ENCODE data around the gene MMP11. TPM values are rescaled to one million over a fixed set of nuclear protein-coding genes. Genes with fewer than 3 reads are reported as not detected.

The MMP11 gene
- total and polyA plus RNA-seq, 2 experiments from 2014 or later: 5.3 to 17.4 TPM

- no peak overlapping the region for H3K4me2 ChIP-seq
- H3F3A ChIP-seq (replicated peaks; ENCODE audit: low read depth): 0 out of 2 replicates have a peak, but pooled peaks cover 9% of the 10 kb centered on the region
- Mint-ChIP-seq H3K9me3 (no peaks in the 10 kb centered on the region; the same call in 2 of the 3 replicates), H3K27me3 (ENCODE audit: insufficient read depth, low read depth, poor library complexity) (no peaks in the 10 kb centered on the region), H3K4me3 (no peak overlapping the region), H3K27ac (no peak overlapping the region), H3K36me3 (ENCODE audit: low read depth) (peaks cover 90% of the 10 kb centered on the region), H3K4me1 (no peaks in the 10 kb centered on the region)
- no peaks in the 10 kb centered on the region for H3K9me2 ChIP-seq (ENCODE audit: insufficient read depth)
- H4K20me1 ChIP-seq (replicated peaks; ENCODE audit: insufficient read depth): peaks cover 9% of the 10 kb centered on the region; the same call in 1 of the 2 replicates
- peaks cover 23% of the 10 kb centered on the region for H3K79me2 ChIP-seq (replicated peaks; ENCODE audit: insufficient read depth)
- H3K36me3 ChIP-seq (ENCODE audit: insufficient read depth): peaks cover 36% of the 10 kb centered on the region
- no peak overlapping the region for H3K27ac ChIP-seq (ENCODE audit: low read depth)
- no peak for DNase-seq (ENCODE audit: low spot score)
- H3K4me3 ChIP-seq: no peak overlapping the region
- no peaks in the 10 kb centered on the region for H3K4me1 ChIP-seq (ENCODE audit: insufficient read depth)
- no peak for ATAC-seq
- H2AFZ ChIP-seq: no peak overlapping the region
- no peaks in the 10 kb centered on the region for H3K27me3 ChIP-seq (ENCODE audit: insufficient read depth)
- TF ChIP-seq ZNF114 (CRISPR knock-in tag; IDR thresholded peaks at IDR 0.05) (no peak), NANOG (IDR thresholded peaks at IDR 0.05; ENCODE audit: borderline replicate concordance) (no peak), EZH2phosphoT487 (IDR thresholded peaks at IDR 0.05; ENCODE audit: unreplicated experiment) (no peak), ZNF462 (CRISPR knock-in tag; IDR thresholded peaks at IDR 0.05) (no peak), REST (IDR thresholded peaks at IDR 0.05; ENCODE audit: unreplicated experiment) (no peak), POLR2AphosphoS5 (IDR thresholded peaks at IDR 0.05; ENCODE audit: low read depth) (no peak), CTCF (conservative IDR thresholded peaks at IDR 0.05; ENCODE audit: low read depth in 2 of 2) (no peak), JUNB (IDR thresholded peaks at IDR 0.05; ENCODE audit: unreplicated experiment) (no peak), STAT1 (IDR thresholded peaks at IDR 0.05; ENCODE audit: unreplicated experiment) (no peak), ZNF331 (CRISPR knock-in tag; IDR thresholded peaks at IDR 0.05; ENCODE audit: low read depth) (no peak), CREB1 (CRISPR knock-in tag; IDR thresholded peaks at IDR 0.05; ENCODE audit: low read depth) (no peak)
Observed at GRCh38 chr22:23796461-23796860, 23.8 kb downstream of the MMP11 start.
